Astrocyte (in vitro differentiated cells and primary cell): ENCODE measurements around the gene HMCN2.

Source experiments
- EZH2 ChIP-seq: IDR thresholded peaks from 2 replicates; pipeline ENCODE4 v1.6.1; 2012; ENCODE audit warnings: mild to moderate bottlenecking, low read length, inconsistent platforms; ENCODE audit not compliant: insufficient read depth
- TF ChIP-seq, protein P1 (sequence below): IDR thresholded peaks from 2 replicates; pipeline ENCODE4 v1.5.1; 2011; ENCODE audit warnings: low read depth, mild to moderate bottlenecking, inconsistent platforms, low read length, moderate library complexity; ENCODE audit not compliant: insufficient read depth

GRCh38 chr9:130476151-130476730 is 210.7 kb downstream of the HMCN2 start:
- TF ChIP-seq, protein P1, sequence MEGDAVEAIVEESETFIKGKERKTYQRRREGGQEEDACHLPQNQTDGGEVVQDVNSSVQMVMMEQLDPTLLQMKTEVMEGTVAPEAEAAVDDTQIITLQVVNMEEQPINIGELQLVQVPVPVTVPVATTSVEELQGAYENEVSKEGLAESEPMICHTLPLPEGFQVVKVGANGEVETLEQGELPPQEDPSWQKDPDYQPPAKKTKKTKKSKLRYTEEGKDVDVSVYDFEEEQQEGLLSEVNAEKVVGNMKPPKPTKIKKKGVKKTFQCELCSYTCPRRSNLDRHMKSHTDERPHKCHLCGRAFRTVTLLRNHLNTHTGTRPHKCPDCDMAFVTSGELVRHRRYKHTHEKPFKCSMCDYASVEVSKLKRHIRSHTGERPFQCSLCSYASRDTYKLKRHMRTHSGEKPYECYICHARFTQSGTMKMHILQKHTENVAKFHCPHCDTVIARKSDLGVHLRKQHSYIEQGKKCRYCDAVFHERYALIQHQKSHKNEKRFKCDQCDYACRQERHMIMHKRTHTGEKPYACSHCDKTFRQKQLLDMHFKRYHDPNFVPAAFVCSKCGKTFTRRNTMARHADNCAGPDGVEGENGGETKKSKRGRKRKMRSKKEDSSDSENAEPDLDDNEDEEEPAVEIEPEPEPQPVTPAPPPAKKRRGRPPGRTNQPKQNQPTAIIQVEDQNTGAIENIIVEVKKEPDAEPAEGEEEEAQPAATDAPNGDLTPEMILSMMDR = no peak
- TF ChIP-seq EZH2 = no peak
